GM11168 (cell line): Measurements from ENCODE around the gene VPS11.

ENCODE experiments used
- in situ Hi-C: fragments of 300-500 bp; cut with MboI; formaldehyde crosslinking; loops from one replicate; pipeline ENCODE4 v1.12.0; 2022; ENCODE audit warnings: low sequenced_read_pairs; ENCODE audit not compliant: unreplicated experiment

The VPS11 gene

DNA sequence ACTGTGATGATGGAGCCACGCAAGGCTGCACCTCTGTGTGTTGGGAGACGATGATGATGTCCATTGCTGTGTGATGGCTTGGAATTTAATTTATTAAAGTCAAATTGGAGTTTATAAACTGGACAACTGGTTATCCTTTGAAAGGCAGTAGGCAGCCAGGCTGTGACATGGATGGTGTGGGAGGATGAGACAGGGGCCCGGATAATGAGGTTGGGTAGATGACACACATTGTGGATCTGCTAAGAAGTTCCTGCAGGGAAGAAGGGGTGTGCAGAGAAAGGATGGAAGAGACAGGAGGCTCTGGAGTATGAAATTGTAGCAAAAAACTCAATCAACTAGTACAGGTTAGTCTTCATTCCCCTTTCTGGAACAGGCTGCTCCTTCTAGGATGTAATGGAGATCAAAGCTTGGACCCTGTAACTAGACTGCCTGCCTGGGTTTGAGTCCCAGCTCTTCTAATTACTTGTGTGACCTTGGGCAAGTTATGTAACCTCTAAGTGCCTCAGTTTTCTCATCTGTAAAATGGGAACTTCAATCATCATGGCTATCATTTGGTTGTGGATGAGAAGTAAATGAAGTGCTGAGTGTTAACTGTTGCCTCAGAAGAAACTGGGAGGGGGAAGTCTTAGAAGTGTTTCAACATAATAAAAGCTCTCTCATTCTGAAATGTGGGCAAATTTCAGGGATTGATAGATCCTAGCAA is 49.5 kb downstream of the VPS11 start:
- in situ Hi-C loops = no loop called here

DNA sequence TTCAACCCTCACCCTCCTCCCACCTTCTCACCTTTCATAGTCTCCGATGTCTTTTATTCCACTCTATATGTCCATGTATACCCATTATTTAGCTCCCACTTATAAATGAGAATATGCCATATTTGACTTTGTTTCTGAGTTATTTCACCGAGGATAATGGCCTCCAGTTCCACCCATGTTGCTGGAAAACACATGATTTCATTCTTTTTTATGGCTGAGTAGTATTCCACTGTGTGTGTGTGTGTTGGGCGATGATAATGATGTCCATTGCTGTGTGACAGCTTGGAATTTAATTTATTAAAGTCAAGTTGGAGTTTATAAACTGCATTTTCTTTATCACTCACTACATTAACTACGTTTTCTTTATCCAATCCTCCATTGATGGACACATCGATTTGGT is 50.6 kb downstream of the VPS11 start:
- in situ Hi-C loops = no loop called here

GRCh38 chr11:119118946-119119345 is 51.3 kb downstream of the VPS11 start:
- in situ Hi-C loops = no loop called here

- in situ Hi-C loops = no loop called here
Measured at GRCh38 chr11:119120639-119121007, 53.0 kb downstream of the VPS11 start.

DNA sequence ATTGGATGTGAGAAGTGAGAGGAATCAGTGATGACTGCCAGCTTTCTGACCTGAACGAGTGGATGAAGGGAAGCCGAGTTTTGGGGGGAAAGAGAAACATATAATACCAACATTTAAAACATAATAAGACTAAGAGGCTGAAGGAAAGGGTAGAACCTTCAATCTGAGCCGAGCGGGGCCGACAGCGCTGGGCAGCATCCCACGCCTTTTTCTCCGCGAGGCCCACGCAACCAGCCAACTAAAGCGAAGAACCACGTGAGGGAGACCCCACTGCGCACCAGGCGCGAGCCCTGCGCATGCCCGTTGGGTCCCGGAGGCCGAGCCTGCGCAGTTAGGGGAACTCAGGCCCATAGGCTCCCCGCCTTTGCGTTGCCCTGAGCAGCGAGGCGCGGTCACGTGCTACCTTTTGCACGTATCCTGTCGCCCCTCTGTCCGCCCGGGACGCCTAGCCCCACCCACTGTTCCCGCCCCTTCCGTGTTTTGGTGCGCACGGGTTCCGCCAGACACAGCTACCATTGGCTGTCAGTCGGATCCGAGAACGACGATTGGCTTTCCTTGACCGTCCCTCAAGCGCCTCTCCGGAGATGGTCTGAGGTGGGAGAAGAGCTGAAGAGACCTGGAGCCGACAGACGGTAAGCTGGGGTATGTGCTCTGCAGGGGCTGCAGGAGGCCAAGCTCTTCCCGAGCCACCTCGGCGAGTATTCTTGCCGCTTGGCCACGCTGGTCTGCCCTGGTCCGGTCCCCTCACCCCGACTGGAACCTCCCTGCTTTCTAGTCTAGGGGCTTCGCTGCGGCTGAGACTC is 53.6 kb downstream of the VPS11 start, which contains the start of gene HINFP:
HINFP (plus strand) TSS at position 573 of the 803 bp plus-strand sequence. CDS start 5,365 bp downstream, outside the sequence.
- in situ Hi-C loops = no loop called here

- in situ Hi-C loops = no loop called here
Measured at GRCh38 chr11:119121811-119122124, 54.1 kb downstream of the VPS11 start.

DNA sequence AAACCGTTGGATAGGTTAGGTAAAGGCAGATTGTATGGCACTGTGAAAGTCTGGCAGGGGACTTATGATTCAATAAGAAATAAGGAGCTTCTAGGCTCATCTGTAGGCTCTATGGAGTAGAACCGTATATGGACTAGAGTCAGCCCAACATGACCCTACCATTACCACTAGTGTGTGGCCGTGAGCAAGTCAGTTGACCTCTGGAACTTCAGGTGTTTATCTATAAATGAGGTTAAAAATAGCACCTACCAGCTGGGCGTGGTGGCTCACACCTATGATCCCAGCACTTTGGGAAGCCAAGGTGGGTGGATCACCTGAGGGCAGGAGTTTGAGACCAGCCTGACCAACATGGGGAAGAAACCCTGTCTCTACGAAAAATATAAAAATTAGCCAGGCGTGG is 58.2 kb downstream of the VPS11 start:
- in situ Hi-C loops = no loop called here

GRCh38 chr11:119126675-119127268 is 59.2 kb downstream of the VPS11 start:
- in situ Hi-C loops = no loop called here

DNA sequence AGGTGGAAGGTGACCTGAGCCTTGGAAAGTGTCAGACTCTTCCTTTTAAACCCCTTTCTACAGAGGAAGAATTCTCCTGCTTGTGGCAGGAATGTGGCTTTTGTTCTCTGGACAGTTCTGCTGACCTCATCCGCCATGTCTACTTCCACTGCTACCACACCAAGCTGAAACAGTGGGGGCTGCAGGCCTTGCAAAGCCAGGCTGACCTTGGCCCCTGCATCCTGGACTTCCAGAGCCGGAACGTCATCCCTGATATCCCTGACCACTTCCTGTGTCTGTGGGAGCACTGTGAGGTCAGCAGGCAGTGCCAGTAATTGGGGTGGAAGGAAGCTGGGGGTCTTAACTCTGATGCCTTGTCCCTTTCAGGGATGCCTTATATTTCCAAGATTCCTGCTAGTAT is 63.0 kb downstream of the VPS11 start:
- in situ Hi-C loops = no loop called here
